Activated CD8-positive, alpha-beta memory T cell treated with anti-CD3 and anti-CD28 coated beads for 1 hour (primary cell): ENCODE results near the gene MON1B.
"Not testable (repeated sequence)": the region's sequence is repeated elsewhere in the genome, so short reads cannot be mapped to it uniquely, and the experiment has no call there.

Experiments used
- DNase-seq, 2 donors: peaks; one replicate each; pipeline ENCODE4 v3.0.0-alpha.2; 2020; ENCODE audit warnings: low read depth in 1 of 2; ENCODE audit errors: extremely low read depth in 1 of 2

Gene MON1B

DNA sequence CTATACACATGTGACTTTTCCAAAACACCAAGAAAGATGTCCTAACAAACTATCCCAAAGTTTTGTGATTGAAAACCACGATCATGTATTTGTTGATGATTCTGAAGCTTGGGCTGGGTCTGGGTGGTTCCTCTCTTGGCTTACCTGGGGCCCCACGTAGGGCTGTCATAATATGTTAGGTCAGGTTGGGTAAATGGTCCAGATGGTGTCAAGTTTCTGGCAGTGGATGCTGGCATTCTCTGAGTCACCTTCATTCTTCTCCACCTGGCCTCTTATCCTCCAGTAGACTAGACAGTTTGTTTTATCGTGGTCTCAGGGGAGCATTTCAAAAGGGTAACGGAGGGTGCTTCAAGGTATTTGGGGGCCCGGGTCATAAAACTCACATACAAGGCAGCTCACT, 47.6 kb downstream of the MON1B start:
- DNase-seq, result no peak

DNA sequence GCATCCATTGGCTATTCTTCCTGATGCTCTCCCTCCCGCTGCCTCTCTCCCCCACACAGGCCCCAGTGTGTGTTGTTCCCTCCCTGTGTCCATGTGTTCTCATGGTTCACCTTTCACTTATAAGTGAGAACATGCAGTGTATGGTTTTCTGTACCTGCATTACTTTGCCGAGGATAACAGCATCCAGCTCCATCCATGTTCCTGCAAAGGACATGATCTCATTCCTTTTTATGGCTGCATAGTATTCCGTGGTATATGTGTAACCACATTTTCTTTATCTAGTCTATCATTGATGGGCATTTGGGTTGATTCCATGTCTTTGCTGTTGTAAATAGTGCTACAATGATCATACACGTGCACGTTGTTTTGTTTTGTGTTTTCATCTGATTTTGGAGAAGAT, 51.5 kb downstream of the MON1B start:
- not testable (repeated sequence) for DNase-seq

DNA sequence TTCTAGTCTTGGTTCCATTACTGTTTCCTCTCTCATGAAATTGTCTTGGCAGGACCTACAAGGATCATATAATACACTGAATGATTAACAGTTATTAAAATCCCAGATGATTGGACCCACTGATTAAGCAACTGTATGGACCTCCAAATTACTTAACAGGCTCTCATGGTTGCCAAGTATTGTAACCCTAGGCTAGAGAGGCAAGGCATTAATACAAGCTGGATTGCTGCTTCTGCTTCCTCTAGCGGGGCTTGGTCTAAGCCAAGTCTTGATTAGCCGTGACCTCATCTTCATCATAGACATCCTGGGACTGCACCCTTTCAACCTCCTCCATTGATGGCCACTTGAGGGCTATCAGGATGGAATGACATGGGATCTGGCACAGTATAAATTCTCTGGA, 55.2 kb downstream of the MON1B start:
- no peak for DNase-seq

DNA sequence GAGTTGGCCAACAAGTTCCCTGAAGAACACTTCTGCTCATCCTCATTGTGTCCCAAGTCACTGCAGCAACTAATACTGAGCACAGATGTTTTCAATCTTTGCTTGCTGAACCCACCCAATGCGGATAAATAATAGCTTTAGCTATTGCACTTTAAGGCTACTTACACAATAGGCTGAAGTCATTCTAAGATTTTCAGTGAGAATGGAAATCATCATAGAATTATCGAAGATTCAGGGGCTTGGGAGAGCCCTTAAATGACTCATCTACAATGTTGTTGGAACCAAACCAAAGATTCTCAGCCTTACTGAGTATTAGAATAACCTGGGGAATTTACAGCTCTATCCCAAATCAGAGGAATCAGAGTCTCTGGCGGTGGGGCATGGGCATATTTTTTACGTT, 59.4 kb downstream of the MON1B start:
- DNase-seq, result no peak
